Stimulated activated naive CD4-positive, alpha-beta T cell (primary cell): ENCODE measurements around the gene POU2F3.
"Not testable (repeated sequence)": the region's sequence is repeated elsewhere in the genome, so short reads cannot be mapped to it uniquely, and the experiment has no call there.

Source experiments
- DNase-seq, 6 experiments: peaks; one replicate each; lab custom pipeline; 2025; lab: John Stamatoyannopoulos, UW

The POU2F3 gene

GRCh38 chr11:120253377-120253776 lies 13.4 kb downstream of the POU2F3 start:
- not testable (repeated sequence) for DNase-seq

GRCh38 chr11:120254788-120255518 lies 15.0 kb downstream of the POU2F3 start:
- no peak for DNase-seq

- no peak for DNase-seq
These were observed 15.6 kb downstream of the POU2F3 start for GRCh38 chr11:120255519-120255866.

- no peak for DNase-seq
These were observed 16.2 kb downstream of the POU2F3 start for GRCh38 chr11:120256178-120256577.

GRCh38 chr11:120256779-120257178 lies 16.8 kb downstream of the POU2F3 start:
- DNase-seq, result no peak

GRCh38 chr11:120257346-120257745 lies 17.4 kb downstream of the POU2F3 start:
- DNase-seq, result no peak

- no peak for DNase-seq
These were observed 18.7 kb downstream of the POU2F3 start for GRCh38 chr11:120258661-120259060.

GRCh38 chr11:120259241-120259640 lies 19.3 kb downstream of the POU2F3 start:
- DNase-seq, result no peak

GRCh38 chr11:120259988-120260565 lies 20.1 kb downstream of the POU2F3 start:
- DNase-seq, result no peak

GRCh38 chr11:120260616-120261015 lies 20.7 kb downstream of the POU2F3 start:
- no peak for DNase-seq

- DNase-seq, result no peak
These were observed 21.4 kb downstream of the POU2F3 start for GRCh38 chr11:120261321-120261720.

- DNase-seq, result no peak
These were observed 22.0 kb downstream of the POU2F3 start for GRCh38 chr11:120261931-120262330.

GRCh38 chr11:120267319-120267718 lies 27.4 kb downstream of the POU2F3 start:
- no peak for DNase-seq

GRCh38 chr11:120268686-120269085 lies 28.7 kb downstream of the POU2F3 start:
- DNase-seq, result no peak

- no peak for DNase-seq
These were observed 30.4 kb downstream of the POU2F3 start for GRCh38 chr11:120270386-120270785.

- DNase-seq, result no peak
These were observed 31.7 kb downstream of the POU2F3 start for GRCh38 chr11:120271672-120272071.

- no peak for DNase-seq
These were observed 32.4 kb downstream of the POU2F3 start for GRCh38 chr11:120272303-120272702.

- no peak for DNase-seq
These were observed 33.5 kb downstream of the POU2F3 start for GRCh38 chr11:120273432-120273831.

GRCh38 chr11:120273956-120274355 lies 34.0 kb downstream of the POU2F3 start:
- not testable (repeated sequence) for DNase-seq

GRCh38 chr11:120279502-120279901 lies 39.6 kb downstream of the POU2F3 start:
- DNase-seq, result no peak

- DNase-seq, result no peak
These were observed 40.7 kb downstream of the POU2F3 start for GRCh38 chr11:120280600-120281051.

GRCh38 chr11:120281143-120281795 lies 41.3 kb downstream of the POU2F3 start:
- no peak for DNase-seq

- DNase-seq, result no peak
These were observed 43.2 kb downstream of the POU2F3 start for GRCh38 chr11:120283124-120283523.
